Measurements from ENCODE around the gene EML4.
A peak's percentile ranks its signal among the peaks of the same experiment; 100 is the strongest.

The EML4 gene

GRCh38 chr2:42227491-42227890, 58.3 kb downstream of the EML4 start:
- DNase-seq: no peak

DNA sequence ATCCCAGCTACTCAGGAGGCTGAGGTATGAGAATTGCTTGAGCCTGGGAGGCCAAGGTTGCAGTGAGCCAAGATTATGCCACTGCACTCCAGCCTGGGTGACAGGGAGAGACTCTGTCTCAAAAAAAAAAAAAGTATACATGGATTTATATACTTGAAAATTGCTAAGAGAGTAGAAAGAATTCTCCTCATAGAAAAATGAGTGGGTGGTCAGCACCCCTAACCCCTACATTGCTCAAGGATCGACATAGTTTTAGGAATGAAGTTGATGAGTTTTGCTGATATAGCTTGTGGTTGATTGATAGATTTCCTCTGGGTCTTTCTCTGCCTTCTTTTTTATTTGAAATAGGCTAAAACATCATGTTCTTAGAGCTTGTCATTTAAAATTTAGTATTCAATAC, 58.9 kb downstream of the EML4 start:
- no peak for DNase-seq

- no peak for DNase-seq
Observed at GRCh38 chr2:42229949-42230348, 60.8 kb downstream of the EML4 start.

- no peak for DNase-seq
Observed at GRCh38 chr2:42230891-42231290, 61.7 kb downstream of the EML4 start.

DNA sequence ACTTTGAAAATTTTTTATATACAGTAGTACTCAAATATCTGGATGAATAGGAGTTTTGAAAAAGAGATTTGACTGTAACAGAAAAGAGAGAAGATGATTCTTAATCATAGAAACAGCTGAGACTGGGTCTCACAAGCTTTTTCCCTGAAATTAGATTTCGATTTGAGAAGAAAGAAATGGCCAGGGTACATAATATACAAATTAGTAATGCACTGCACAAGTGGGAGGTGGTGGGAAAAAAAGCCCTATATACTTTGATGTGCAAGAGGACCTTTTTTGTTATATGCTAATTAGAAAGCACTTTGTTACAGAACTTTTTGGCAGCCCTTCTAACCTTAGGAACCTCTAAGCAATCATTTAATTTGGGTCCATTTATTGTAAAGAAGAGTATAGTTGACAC, 62.9 kb downstream of the EML4 start:
- no peak for DNase-seq

DNA sequence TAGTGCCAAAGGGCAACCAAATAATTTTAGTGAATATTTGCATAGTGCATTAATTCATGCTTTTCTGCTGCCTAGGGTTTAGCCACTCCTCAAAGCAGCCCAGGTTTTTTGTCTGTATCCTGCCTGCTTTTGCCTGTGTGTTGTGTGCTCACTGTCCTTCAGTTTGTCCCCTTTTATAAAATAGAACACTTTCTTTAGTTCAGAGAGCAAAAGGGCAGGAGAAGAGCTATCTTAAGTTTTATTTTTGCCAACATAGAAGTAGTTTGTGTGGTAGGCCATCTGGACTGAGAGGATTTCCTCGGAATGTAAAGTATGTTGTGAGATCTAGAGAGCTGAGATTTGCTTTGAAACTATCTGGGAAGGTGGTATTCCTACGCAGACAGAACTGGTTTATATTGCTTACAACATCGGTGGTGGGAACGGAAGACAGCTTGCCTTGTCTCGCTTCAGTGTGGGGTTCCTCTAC, 64.9 kb downstream of the EML4 start:
- no peak for DNase-seq

GRCh38 chr2:42236911-42237310, 67.8 kb downstream of the EML4 start:
- no peak for DNase-seq

DNA sequence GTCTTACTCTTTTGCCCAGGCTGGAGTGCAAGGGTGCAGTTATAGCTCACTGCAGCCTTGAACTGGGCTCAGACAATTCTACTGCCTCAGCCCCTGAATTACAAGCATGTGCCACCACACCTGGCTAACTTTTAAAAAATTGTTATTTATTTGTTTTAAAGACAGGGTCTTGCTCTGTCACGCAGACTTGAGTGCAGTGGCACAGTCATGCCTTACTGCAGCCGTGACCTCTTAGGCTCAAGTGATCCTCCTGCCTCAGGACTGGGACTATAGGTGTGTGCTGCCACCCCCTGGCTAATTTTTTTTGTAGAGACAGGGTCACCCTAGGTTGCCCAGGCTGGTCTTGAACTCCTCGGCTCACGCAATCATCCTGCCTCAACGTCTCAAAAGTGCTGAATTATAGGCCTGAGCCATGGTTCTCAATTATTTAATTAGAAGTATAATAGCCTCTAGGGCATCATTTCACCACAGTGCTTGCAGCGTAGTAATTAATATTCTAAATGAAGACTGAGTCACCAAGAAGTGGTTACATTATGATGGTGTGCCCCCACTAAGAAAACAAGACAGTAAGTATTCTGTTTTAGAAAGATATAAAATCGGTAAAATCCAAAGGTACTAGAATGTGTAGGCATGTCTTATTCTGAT, 69.6 kb downstream of the EML4 start:
- DNase-seq: peak; percentile 47

GRCh38 chr2:42239289-42239661, 70.1 kb downstream of the EML4 start:
- no peak for DNase-seq

GRCh38 chr2:42239811-42240210, 70.7 kb downstream of the EML4 start:
- no peak for DNase-seq

GRCh38 chr2:42241517-42241916, 72.4 kb downstream of the EML4 start:
- DNase-seq: no peak

DNA sequence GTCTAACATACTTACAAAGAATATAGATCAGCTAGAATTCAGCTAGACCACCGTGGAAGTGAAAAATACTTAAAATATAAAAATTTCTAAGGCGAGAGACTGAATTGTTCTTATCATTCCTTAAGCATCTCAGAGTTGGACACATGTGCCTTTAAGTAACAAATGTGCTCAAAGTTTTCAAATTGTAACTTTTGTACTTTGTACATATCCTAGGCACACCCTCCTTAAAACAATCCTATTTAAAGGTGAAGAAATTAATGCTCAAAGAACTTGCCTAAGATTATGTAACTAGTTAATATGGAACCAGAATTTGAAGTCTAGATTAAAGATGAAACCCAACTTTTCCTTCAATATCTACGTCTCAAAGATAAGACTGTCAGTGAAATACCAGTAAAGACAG, 74.1 kb downstream of the EML4 start:
- no peak for DNase-seq

DNA sequence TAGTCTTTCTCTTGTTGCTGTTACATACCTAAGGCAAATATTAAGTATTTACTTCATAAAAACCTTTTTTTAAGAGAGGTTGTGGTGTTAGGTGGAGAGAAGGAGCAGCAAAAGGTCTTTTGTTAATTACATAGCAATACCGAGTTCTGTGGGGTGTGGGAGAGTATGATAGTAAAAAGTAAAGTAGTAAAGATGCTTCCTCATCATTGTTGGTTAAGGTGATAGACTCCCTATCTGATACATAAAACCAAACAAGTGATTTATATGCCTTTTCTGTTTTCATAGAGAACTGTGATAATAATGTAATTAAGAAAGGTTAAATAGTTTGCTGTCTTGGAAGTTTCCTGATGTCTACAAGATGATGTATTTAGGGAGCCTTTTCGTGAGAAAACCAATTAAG, 75.4 kb downstream of the EML4 start:
- DNase-seq: no peak

- no peak for DNase-seq
Observed at GRCh38 chr2:42245396-42245795, 76.2 kb downstream of the EML4 start.

DNA sequence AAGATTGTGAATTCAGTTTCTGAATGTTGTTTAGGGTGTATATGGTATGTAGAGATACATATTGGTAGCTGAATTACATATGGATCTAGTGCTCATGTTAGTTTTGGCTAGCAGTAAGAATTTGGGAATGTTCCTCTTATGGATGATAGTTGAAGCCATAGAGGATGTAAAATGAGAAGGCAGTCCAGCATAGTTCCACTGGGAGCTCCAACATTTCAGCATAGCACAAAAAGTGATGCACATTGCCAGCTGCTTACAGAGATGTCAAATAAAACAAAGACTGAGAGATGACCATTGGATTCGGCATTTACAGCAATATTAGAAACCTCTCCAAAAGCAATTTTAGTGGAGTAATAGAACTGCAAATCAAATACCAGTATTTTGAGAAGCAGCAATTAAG, 77.4 kb downstream of the EML4 start:
- DNase-seq: no peak

DNA sequence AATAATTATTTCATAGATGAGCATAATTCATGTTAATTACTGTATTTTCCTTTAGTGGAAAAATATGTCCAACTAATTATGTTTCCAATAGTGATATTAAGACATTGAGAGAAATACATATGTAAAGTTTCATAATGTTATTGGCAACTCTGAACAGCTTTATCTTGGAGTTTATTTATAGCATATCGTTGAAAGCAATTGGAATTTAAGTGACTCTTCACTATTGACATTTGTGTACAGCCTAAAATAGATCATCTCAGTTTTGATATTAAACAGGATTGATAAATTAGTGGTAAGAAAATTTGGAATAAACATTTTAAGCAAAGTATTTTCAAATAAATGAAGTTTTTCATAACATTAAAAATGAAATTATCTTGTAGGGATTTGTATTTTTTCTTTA, 79.7 kb downstream of the EML4 start:
- no peak for DNase-seq

GRCh38 chr2:42249284-42249683, 80.1 kb downstream of the EML4 start:
- no peak for DNase-seq

DNA sequence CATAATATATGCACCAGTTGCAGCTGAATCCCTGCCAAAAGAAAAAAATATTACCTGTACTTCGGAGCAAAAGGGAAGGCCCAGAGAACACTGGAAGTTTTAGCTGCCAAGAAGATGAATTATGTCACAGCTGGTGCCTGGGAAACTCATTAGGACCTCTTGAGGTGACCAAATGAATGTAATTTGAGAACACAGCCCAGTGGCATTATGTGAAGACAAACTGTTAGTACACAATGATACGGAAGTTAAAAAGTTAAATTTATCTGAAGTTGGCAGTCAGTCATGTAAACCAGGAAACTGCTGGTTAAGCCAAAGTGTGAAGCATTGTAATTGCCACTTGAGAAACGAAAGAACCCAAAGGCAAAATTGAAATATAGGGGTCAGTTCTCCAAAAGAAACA, 80.7 kb downstream of the EML4 start:
- peak; percentile 82 for DNase-seq

- DNase-seq: no peak
Observed at GRCh38 chr2:42250925-42251324, 81.8 kb downstream of the EML4 start.

GRCh38 chr2:42252464-42252863, 83.3 kb downstream of the EML4 start:
- no peak for DNase-seq

DNA sequence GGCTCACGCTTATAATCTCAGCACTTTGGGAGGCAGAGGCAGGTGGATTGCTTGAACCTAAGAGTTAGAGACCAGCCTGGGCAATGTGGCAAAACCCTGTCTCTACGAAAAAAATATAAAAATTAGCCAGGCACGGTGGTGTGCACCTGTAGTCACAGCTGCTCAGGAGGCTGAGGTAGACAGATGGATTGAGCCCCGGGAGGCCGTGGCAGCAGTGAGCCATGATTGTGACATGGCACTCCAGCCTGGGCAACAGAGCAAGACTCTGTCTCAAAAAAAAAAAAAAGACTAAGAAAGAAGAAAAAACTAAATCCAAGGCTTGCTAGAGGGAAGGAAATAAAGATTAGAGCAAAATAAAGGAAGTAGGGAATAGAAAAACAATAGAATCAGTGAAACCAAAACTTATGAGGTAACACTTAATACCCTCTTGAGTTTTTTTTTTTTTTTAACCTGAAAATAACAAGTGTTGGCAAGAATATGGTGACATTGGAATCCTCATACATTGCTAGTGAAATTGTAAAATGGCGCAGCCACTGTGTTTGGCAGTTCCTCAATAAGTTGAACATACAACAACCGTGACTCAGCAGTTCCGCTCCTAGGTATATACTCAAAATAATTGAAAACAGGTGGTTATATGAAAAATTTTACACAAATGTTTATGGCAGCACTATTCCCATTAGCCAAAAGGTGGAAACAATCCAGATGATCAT, 85.2 kb downstream of the EML4 start:
- DNase-seq: no peak

GRCh38 chr2:42256505-42256904, 87.4 kb downstream of the EML4 start:
- no peak for DNase-seq

- peak; percentile 71 for DNase-seq
Observed at GRCh38 chr2:42261518-42262195, 92.5 kb downstream of the EML4 start.

DNA sequence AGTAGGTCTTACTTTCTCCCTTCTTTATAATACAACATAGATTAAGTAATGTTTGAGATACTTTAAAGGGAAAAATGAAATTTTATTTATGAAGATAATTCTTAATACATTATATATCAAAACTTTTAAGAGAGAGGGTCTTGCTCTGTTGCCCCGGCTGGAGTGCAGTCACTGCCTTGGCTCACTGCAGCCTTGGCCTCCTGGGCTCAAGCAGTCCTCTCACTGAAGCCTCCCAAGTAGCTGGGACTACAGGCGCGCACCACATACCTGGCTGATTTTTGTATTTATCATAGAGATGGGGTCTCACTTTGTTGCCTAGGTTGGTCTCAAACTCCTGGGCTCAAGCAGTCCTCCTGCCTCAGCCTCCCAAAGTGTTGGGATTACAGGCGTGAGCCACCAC, 97.1 kb downstream of the EML4 start:
- DNase-seq: no peak

Measured in NCI-H2029 (cell line).